HEK293T (cell line): ENCODE results near the gene FNDC3B.

Source experiments
- BHLHE40 ChIP-seq: fragments of 450-650 bp; IDR thresholded peaks from 2 replicates; pipeline ENCODE4 v1.6.1; 2016; ENCODE audit warnings: mild to moderate bottlenecking, moderate library complexity, borderline replicate concordance
- FOXM1 ChIP-seq: fragments of 450-650 bp; IDR thresholded peaks from 2 replicates; pipeline ENCODE4 v1.6.1; 2017; ENCODE audit warnings: mild to moderate bottlenecking, borderline replicate concordance
- HDGF ChIP-seq: fragments of 450-650 bp; IDR thresholded peaks from 2 replicates; pipeline ENCODE4 v1.6.1; 2017; ENCODE audit warnings: antibody characterized with exemption, borderline replicate concordance
- L3MBTL2 ChIP-seq: fragments of 450-650 bp; conservative IDR thresholded peaks from 2 replicates; pipeline ENCODE4 v1.6.1; 2016; ENCODE audit warnings: mild to moderate bottlenecking
- LEF1 ChIP-seq: fragments of 450-650 bp; IDR thresholded peaks from 2 replicates; pipeline ENCODE4 v1.6.1; 2017; ENCODE audit warnings: mild to moderate bottlenecking, borderline replicate concordance
- NFRKB ChIP-seq: fragments of 450-650 bp; IDR thresholded peaks from 2 replicates; pipeline ENCODE4 v1.6.1; 2016; ENCODE audit warnings: mild to moderate bottlenecking, moderate library complexity
- SP1 ChIP-seq: fragments of 450-650 bp; IDR thresholded peaks from 2 replicates; pipeline ENCODE4 v1.6.1; 2017
- SUZ12 ChIP-seq: fragments of 450-650 bp; IDR thresholded peaks from 2 replicates; pipeline ENCODE4 v1.6.1; 2016; ENCODE audit warnings: mild to moderate bottlenecking

DNA sequence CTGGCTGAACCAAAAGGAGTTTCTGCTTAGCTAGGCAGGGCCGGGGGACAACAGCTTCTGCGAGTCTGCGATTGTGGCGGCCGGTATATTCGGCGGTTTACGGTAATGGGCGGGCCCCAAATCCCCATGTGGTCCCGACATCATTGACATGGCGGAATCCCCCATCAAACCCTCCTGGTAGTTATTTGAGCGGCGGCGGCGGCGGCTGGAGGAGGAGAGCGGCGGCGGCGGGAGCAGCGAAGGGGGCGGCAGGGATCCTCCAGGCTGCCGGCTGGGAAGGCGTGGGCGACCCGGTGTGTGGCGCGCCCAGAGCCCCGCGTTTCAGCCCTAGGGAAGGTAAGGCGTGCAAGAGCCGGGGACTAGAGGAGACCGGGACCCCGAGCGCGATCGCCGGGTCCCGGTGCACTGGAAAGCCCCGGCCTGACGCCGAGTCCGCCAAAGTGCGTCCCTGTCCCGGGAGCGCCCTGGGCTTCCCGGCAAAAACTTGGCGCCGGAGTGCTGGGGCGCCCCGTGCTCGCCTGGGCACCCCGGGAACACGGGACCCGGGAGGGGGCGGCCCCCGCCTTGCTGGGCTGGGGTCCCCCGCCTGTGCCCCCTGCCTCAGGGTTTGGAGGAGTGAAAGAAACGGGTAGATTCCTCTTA lies at the start of gene FNDC3B:
- TF ChIP-seq LEF1 (no peak), BHLHE40 (no peak), FOXM1 (no peak), SUZ12 (no peak), SP1 (no peak), HDGF (no peak), NFRKB (no peak), L3MBTL2 (no peak)
